Measurements from ENCODE around the gene RRN3.
A peak's percentile ranks its signal among the peaks of the same experiment; 100 is the strongest.
"Not testable (repeated sequence)": the region's sequence is repeated elsewhere in the genome, so short reads cannot be mapped to it uniquely, and the experiment has no call there.

Gene RRN3

GRCh38 chr16:15093955-15094827 is at the start of gene RRN3:
TSS of gene RRN3 (minus strand) at chr16:15094272. CDS start at chr16:15094233, 39 bp downstream.
- peak; percentile 88 for DNase-seq

GRCh38 chr16:15143601-15144091 is 49.6 kb upstream of the RRN3 start:
- not testable (repeated sequence) for DNase-seq

GRCh38 chr16:15142891-15143600 is 49.0 kb upstream of the RRN3 start:
- DNase-seq: not testable (repeated sequence)

GRCh38 chr16:15142107-15142890 is 48.2 kb upstream of the RRN3 start:
- DNase-seq: not testable (repeated sequence)

GRCh38 chr16:15141586-15141985 is 47.5 kb upstream of the RRN3 start:
- DNase-seq: no peak

- DNase-seq: not testable (repeated sequence)
Observed at GRCh38 chr16:15140444-15141365, 46.6 kb upstream of the RRN3 start.

- DNase-seq: not testable (repeated sequence)
Observed at GRCh38 chr16:15137514-15137913, 43.4 kb upstream of the RRN3 start.

- not testable (repeated sequence) for DNase-seq
Observed at GRCh38 chr16:15135483-15136360, 41.6 kb upstream of the RRN3 start.

GRCh38 chr16:15134752-15135482 is 40.8 kb upstream of the RRN3 start:
- not testable (repeated sequence) for DNase-seq

GRCh38 chr16:15133554-15133953 is 39.5 kb upstream of the RRN3 start:
- DNase-seq: not testable (repeated sequence)

GRCh38 chr16:15132719-15133428 is 38.8 kb upstream of the RRN3 start:
- not testable (repeated sequence) for DNase-seq

- DNase-seq: not testable (repeated sequence)
Observed at GRCh38 chr16:15130943-15131700, 37.0 kb upstream of the RRN3 start.

GRCh38 chr16:15130256-15130932 is 36.3 kb upstream of the RRN3 start:
- DNase-seq: not testable (repeated sequence)

GRCh38 chr16:15127641-15128425 is 33.8 kb upstream of the RRN3 start:
- DNase-seq: not testable (repeated sequence)

- not testable (repeated sequence) for DNase-seq
Observed at GRCh38 chr16:15100372-15100987, 6.4 kb upstream of the RRN3 start.

- DNase-seq: not testable (repeated sequence)
Observed at GRCh38 chr16:15099366-15099909, 5.4 kb upstream of the RRN3 start.
